Adrenal gland (tissue), 5 donors: ENCODE results near the gene NME5.

Experiments
- CTCF ChIP-seq, 6 experiments: fragments of 450-650 bp in 4 of 6; fragments of 200-600 bp in 2 of 6; sonication (generic) in 1 of 6; IDR thresholded peaks; 1 replicate in 5 of 6; 2 replicates in 1 of 6; pipeline versions ENCODE4 v1.5.1 to v1.8.0; 2016 to 2021; ENCODE audit warnings: antibody characterized with exemption in 6 of 6, mild to moderate bottlenecking in 2 of 6, moderate library complexity in 1 of 6
- POLR2A ChIP-seq, 2 donors: fragments of 450-650 bp; IDR thresholded peaks; one replicate each; pipeline ENCODE4 v1.6.1; 2017; ENCODE audit warnings: antibody characterized with exemption in 2 of 2, mild to moderate bottlenecking in 2 of 2, moderate library complexity in 1 of 2
- donor health status: DM: no; HTN: no; CAD: no.

GRCh38 chr5:138179277-138179857, 40.1 kb upstream of the NME5 start:
- TF ChIP-seq CTCF (IDR thresholded peaks at IDR 0.05) (no peak), POLR2A (IDR thresholded peaks at IDR 0.05) (no peak)
